Fibroblast of pulmonary artery (primary cell): ENCODE data around the gene AP5S1.

Source experiments
- DNase-seq: peaks from one replicate; pipeline ENCODE4 v3.0.0-alpha.2; 2010; ENCODE audit warnings: low read depth
- H3K4me3 ChIP-seq: replicated peaks from 2 replicates; pipeline ENCODE4 v1.5.1; 2011; ENCODE audit warnings: low read depth, mild to moderate bottlenecking, control low read depth, low read length, moderate library complexity
- TF ChIP-seq, protein P1 (sequence below): IDR thresholded peaks from 2 replicates; pipeline ENCODE4 v1.5.1; 2011; ENCODE audit warnings: mild to moderate bottlenecking, control low read depth, low read length, inconsistent platforms; ENCODE audit errors: missing control alignments

The AP5S1 gene

DNA sequence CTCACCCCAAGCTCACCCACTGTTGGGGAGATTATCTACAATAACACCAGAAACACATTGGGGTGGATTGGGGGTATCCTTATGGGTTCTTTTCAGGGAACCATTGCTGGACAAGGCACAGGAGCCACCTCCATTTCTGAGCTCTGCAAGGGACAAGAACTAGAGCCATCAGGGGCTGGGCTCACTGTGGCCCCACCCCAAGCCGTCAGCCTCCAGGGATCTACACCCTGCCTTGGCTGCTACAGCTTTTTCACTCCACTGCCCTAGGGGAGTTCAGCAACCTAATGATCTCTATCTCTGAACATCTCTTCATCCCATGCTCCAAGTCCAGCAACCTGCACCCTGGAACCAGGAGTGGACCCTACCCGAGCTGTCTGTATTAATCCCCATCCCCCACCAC, 47.5 kb downstream of the AP5S1 start:
- H3K4me3 ChIP-seq, result no peak overlapping the region
- TF ChIP-seq, protein P1, sequence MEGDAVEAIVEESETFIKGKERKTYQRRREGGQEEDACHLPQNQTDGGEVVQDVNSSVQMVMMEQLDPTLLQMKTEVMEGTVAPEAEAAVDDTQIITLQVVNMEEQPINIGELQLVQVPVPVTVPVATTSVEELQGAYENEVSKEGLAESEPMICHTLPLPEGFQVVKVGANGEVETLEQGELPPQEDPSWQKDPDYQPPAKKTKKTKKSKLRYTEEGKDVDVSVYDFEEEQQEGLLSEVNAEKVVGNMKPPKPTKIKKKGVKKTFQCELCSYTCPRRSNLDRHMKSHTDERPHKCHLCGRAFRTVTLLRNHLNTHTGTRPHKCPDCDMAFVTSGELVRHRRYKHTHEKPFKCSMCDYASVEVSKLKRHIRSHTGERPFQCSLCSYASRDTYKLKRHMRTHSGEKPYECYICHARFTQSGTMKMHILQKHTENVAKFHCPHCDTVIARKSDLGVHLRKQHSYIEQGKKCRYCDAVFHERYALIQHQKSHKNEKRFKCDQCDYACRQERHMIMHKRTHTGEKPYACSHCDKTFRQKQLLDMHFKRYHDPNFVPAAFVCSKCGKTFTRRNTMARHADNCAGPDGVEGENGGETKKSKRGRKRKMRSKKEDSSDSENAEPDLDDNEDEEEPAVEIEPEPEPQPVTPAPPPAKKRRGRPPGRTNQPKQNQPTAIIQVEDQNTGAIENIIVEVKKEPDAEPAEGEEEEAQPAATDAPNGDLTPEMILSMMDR, result no peak
- no peak for DNase-seq

DNA sequence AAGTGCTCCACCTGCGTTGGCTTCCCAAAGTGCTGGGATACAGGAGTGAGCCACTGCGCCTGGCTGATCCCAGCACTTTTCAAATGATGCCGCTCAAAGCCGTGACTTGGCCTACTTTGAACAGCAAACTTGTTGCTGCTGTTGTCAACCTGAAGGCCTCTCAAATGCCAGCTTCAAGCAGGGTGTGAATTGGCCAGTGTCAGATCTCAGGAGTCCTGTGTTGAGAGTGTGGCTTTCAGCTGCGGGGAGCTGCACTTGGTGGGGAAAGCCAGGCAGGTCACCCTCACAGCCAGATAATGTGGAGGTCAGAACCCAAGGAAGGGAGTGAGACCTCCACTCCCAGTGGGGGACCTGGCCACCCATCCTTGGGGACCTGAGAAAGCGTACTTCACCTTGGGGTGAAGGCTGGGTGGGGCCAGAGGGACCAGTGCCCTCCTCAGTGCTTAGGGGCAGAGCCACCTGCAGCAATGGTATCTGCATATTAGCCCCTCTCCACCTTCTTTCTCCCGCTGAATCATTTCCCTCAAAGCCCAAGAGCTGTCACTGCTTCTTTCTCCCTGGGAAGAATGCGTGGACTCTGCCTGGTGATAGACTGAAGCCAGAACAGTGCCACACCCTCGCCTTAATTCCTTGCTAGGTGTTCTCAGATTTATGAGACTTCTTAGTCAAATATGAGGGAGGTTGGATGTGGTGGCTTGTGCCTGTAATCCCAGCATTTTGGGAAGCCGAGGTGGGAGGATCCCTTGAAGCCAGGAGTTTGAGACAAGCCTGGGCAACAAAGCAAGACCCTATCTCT, 49.7 kb downstream of the AP5S1 start:
- no peak for DNase-seq
- H3K4me3 ChIP-seq, result no peak overlapping the region
- TF ChIP-seq, protein P1, result no peak

DNA sequence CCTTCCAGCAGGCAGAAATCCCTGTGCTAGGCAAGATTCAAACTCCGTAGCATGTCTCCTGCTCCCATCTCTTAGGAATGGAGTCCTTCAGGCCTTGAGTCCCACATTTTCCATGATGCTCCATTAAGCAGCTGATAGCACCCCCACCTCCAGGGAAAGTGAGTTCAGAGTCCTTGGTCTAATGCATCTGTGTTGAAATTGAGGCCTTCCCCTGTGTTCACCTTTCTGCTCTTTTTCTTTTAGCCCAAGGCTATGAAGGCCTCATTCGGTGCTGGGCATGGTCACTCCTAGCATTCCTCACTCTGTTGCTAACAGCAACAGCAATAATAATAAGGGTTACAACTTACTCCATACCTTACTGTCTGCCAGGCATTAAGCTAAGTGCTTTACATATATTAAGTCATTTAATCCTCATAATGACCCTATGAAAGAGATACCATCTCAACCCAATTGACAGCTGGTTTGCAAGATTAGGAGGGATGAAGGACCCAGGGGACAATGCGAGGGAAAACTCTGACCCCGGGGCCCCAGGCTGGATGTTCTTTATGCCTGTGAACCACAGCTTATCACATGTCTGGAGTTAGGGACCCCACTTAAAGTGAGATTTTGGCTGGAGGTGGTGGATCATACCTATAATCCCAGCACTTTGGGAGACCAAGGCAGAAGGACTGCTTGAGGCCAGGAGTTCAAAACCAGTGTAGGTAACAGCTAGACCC, 51.4 kb downstream of the AP5S1 start:
- H3K4me3 ChIP-seq, result no peak overlapping the region

DNA sequence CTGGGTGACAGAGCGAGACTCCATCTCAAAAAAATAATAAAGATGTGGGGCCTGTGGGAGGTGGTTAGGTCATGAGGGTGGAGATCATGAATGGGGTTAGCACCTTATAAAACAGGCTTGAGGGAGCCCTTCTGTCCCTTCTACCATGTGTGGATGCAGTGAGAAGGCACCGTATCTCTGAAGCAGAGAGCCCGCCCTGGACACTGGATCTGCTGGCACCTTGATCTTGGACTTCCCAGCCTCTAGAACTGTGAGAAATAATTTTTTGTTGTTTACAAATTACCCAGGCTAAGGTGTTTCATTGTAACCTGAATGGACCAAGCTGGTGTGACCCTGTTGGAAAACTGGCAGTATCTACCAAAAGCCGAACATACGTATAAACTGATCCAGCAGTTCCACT, 53.2 kb downstream of the AP5S1 start:
- no peak for DNase-seq
- TF ChIP-seq, protein P1, result no peak
- no peak overlapping the region for H3K4me3 ChIP-seq

More for the DNA sequence above, 51.4 kb downstream of the AP5S1 start:
- no peak for DNase-seq
- TF ChIP-seq, protein P1, result no peak

DNA sequence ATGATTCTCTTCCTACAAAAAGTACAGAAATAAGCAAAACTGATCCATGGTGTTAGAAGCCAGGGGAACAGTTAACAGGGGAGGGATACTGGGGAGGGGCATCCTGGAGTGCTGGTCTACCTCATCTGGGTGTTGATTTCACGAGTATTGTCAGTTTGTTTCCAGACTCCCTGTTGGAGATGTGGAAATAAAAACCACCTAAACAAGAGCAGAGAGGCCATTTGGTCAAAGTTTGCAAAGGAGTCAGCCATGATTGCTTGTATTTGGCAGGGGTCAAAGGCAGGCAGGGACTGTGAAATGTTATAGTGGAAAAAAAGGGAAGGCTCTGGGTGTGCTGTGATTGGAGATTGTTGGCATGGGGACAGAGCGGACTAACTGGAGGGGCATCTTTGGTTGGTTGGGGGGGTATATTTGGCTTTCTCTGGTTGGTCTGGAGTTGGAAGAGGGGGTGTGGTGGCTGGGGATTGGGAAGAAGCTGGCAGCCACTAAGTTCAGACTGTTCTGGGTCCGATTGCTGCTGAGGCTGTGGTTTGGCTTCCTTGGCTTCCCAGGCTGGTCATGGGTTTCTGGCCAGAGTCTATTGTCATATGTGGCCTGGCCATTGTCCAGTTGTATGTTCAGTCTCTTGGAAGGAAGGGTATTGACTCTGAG, 54.0 kb downstream of the AP5S1 start:
- no peak for DNase-seq
- TF ChIP-seq, protein P1, result no peak
- no peak overlapping the region for H3K4me3 ChIP-seq

DNA sequence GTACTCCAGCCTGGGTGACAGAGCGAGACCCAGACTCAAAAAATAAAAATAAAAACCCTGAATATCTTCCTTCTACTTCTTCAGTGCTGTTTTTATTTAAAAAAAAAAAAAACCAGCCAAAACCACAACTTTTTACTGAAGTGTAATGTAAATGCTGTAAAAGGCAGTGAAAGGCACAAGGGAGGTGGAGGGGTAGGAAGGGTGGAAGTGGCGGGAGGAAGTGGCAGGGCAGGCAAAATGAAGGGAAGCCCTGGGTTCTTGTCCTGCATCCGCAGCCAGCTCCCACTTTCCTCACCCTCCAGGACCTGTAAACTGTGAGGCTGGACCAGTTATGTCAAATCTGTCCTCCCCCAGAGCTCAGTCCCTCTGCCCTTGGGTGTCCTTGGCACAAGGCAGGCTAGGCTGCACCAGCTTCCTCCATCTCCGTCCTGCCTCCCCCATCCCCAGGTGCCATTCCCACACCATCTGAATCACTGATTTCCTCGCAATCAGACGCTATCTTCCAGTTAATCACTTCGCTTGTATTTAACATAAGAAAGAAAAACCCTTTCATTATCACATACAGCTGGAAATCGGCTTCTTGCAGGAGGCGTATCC, 55.1 kb downstream of the AP5S1 start:
- DNase-seq, result no peak
- TF ChIP-seq, protein P1, result no peak
- no peak overlapping the region for H3K4me3 ChIP-seq
